ENCODE results near the gene EDIL3. TPM values are rescaled to one million over a fixed set of nuclear protein-coding genes. Genes with fewer than 3 reads are reported as not detected.

EDIL3 gene
- total and polyA plus RNA-seq, 2 experiments from 2014 or later = 18.2 to 42.4 TPM

DNA sequence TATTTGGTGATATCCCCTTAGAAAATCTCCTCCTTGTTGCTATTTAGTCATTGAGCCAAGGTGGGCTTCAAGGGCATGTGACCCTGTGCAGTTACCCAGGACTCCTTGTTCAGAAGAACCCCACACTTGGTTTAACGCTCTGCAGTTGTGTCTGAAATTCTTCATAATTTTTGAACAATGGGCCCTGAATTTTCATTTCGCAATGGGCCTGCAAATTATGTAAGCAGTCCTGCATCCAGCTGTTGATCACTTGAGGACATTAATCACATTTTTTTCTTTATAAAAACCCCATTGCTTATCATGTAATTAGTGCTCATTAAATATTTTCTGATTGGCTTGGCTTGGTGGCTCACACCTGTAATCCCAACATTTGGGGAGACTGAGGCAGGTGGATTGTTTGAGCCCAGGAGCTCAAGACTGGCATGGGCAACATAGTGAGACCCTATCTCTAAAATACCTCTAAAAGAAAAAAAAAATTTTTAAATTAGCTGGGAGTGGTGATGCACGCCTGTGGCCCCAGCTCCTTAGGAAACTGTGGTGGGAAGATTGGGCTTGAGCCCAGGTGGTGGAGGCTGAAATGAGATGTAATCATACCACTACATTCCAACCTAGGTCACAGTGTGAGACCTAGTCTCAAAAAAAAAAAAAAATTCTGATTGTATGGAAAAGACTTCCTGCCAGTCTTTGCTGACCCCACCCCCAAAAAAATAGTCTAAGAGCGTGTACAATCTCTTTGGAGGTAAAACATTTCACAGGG is 469.8 kb downstream of the EDIL3 start:
- Histone ChIP-seq H2AFZ (no peak overlapping the region), H3K9me2 (replicated peaks; ENCODE audit: insufficient read depth) (no peaks in the 10 kb centered on the region), H3K4me2 (no peak overlapping the region), H3K36me3 (replicated peaks; ENCODE audit: insufficient read depth, low read depth) (no peaks in the 10 kb centered on the region), H3K4me1 (ENCODE audit: insufficient read depth) (peaks cover 8% of the 10 kb centered on the region), H3K4me3 (no peak overlapping the region), H3K79me2 (no peaks in the 10 kb centered on the region), H3K27me3 (no peaks in the 10 kb centered on the region), H4K20me1 (ENCODE audit: insufficient read depth, poor library complexity, severe bottlenecking) (no peaks in the 10 kb centered on the region), H3K9me3 (ENCODE audit: low read depth) (no peaks in the 10 kb centered on the region), H3K27ac (no peak overlapping the region)
- TF ChIP-seq EZH2phosphoT487 (IDR thresholded peaks at IDR 0.05; ENCODE audit: low read depth, severe bottlenecking, unreplicated experiment) (no peak), EZH2 (IDR thresholded peaks at IDR 0.05; ENCODE audit: borderline replicate concordance) (no peak), CTCF (IDR thresholded peaks at IDR 0.05; ENCODE audit: poor library complexity) (no peak)
- WGBS (ENCODE audit: low lambda C conversion rate, missing lambda C conversion rate) = 96% methylated on average over 4 of the region's 4 CpGs
- no peak for DNase-seq (ENCODE audit: low spot score)

DNA sequence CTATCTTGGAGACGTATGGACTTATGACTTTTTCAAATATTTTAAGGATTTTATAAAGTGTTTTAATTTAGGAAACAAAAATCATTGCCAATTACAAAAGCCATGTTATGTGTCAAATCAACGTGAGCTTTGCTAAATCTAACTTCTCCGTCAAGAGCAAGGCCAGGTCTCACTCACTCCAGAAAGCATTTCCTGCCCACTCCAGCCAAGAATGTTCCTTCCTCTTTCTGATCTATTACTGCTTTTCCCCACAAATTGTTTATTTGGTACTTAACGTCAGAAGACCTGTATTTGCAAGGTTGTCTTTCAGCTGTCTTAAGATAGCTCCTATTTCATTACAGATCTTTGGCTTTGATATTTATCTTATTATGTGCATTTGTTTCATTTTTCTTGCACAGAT is 470.5 kb downstream of the EDIL3 start:
- Histone ChIP-seq H3K27me3 (no peaks in the 10 kb centered on the region), H3K9me2 (replicated peaks; ENCODE audit: insufficient read depth) (no peaks in the 10 kb centered on the region), H3K27ac (no peak overlapping the region), H3K9me3 (ENCODE audit: low read depth) (no peaks in the 10 kb centered on the region), H3K4me3 (no peak overlapping the region), H2AFZ (no peak overlapping the region), H3K4me1 (ENCODE audit: insufficient read depth) (peaks cover 8% of the 10 kb centered on the region), H4K20me1 (ENCODE audit: insufficient read depth, poor library complexity, severe bottlenecking) (no peaks in the 10 kb centered on the region), H3K36me3 (replicated peaks; ENCODE audit: insufficient read depth, low read depth) (no peaks in the 10 kb centered on the region), H3K4me2 (no peak overlapping the region), H3K79me2 (no peaks in the 10 kb centered on the region)
- TF ChIP-seq EZH2phosphoT487 (IDR thresholded peaks at IDR 0.05; ENCODE audit: low read depth, severe bottlenecking, unreplicated experiment) = no peak
- TF ChIP-seq CTCF (IDR thresholded peaks at IDR 0.05; ENCODE audit: poor library complexity) = no peak
- no peak for TF ChIP-seq EZH2 (IDR thresholded peaks at IDR 0.05; ENCODE audit: borderline replicate concordance)
- DNase-seq (ENCODE audit: low spot score) = no peak
- WGBS (ENCODE audit: low lambda C conversion rate, missing lambda C conversion rate) = 54% methylated on average over 4 of the region's 4 CpGs

DNA sequence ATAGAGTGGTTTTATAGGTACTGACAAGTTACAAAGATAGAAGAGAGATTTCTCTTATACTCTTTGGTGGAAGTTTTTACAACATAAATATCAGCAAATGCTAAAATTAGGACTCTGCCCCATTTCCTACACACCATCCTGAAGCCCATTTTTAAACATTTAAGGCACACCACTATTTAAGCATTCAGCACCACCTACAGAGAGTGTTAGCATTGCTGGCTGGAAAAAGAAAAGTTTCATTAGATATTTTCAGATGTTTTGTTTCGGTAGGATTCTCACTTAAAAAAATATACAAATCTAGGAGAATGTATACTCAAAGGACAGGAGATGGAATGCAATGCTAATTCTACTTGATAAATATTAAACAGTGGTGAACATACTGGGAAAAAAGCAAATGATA is 471.1 kb downstream of the EDIL3 start:
- Histone ChIP-seq H3K4me1 (ENCODE audit: insufficient read depth) (peaks cover 8% of the 10 kb centered on the region), H3K36me3 (replicated peaks; ENCODE audit: insufficient read depth, low read depth) (no peaks in the 10 kb centered on the region), H3K9me2 (replicated peaks; ENCODE audit: insufficient read depth) (no peaks in the 10 kb centered on the region), H3K9me3 (ENCODE audit: low read depth) (no peaks in the 10 kb centered on the region), H3K27me3 (no peaks in the 10 kb centered on the region), H4K20me1 (ENCODE audit: insufficient read depth, poor library complexity, severe bottlenecking) (no peaks in the 10 kb centered on the region), H3K4me2 (no peak overlapping the region), H3K27ac (no peak overlapping the region), H3K4me3 (no peak overlapping the region), H2AFZ (no peak overlapping the region), H3K79me2 (no peaks in the 10 kb centered on the region)
- no peak for TF ChIP-seq EZH2 (IDR thresholded peaks at IDR 0.05; ENCODE audit: borderline replicate concordance)
- TF ChIP-seq CTCF (IDR thresholded peaks at IDR 0.05; ENCODE audit: poor library complexity) = no peak
- no peak for TF ChIP-seq EZH2phosphoT487 (IDR thresholded peaks at IDR 0.05; ENCODE audit: low read depth, severe bottlenecking, unreplicated experiment)
- 78% methylated on average over 1 of the region's 1 CpG for WGBS (ENCODE audit: low lambda C conversion rate, missing lambda C conversion rate)
- DNase-seq (ENCODE audit: low spot score) = no peak

Data from hepatocyte (in vitro differentiated cells).